ENCODE measurements around the gene PSD4.

GRCh38 chr2:113251118-113251517 is 77.3 kb downstream of the PSD4 start:
- TF ChIP-seq CTCF (IDR thresholded peaks at IDR 0.05 in 2 of 3, conservative IDR thresholded peaks at IDR 0.05 in 1 of 3; ENCODE audit: borderline replicate concordance in 1 of 3, insufficient read depth in 1 of 3, low read depth in 2 of 3, low read length in 2 of 3) = no peak
- no peak for TF ChIP-seq EGR1 (IDR thresholded peaks at IDR 0.05; ENCODE audit: low read depth)
- no peak for TF ChIP-seq YY1 (IDR thresholded peaks at IDR 0.05; ENCODE audit: extremely low read depth, insufficient replicate concordance, low read depth, low read length)

All from HCT116 (cell line).